Suprapubic skin (tissue), 3 donors: ENCODE data around the gene MYO9A.

Experiments used
- CTCF ChIP-seq, 2 donors: fragments of 200-600 bp in 1 of 2; fragments of 450-650 bp in 1 of 2; sonication (generic) in 1 of 2; IDR thresholded peaks; one replicate each; pipeline ENCODE4 v1.5.1; 2016 to 2019; ENCODE audit warnings: antibody characterized with exemption in 2 of 2, mild to moderate bottlenecking in 1 of 2, moderate library complexity in 1 of 2
- EP300 ChIP-seq: sonication (generic); formaldehyde crosslinking; IDR thresholded peaks from one replicate; pipeline ENCODE4 v1.6.1; 2017; ENCODE audit warnings: antibody characterized with exemption
- POLR2A ChIP-seq, 2 donors: fragments of 450-650 bp; IDR thresholded peaks; one replicate each; pipeline ENCODE4 v1.6.1; 2017; ENCODE audit warnings: antibody characterized with exemption in 2 of 2, mild to moderate bottlenecking in 2 of 2, moderate library complexity in 2 of 2

DNA sequence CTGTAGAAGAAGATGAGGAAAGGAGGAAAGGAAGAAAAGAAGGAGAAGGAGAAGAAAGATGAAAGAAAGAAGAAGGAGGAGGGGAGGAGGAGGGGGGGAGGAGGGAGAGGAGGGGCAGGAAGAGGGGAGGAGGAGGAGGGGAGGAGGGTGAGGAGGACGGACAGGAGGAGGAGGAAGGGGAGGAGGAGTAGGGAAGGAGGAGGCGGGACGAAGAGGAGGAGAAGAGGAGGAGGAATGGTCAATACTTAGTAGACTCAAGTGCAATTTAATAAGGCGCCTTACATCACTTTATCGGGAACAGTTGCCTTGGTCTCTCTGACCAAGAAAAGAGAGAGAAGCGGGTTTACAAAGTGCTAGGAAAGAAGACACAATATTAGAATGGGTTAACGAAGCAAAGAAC lies 331.3 kb downstream of the MYO9A start:
- TF ChIP-seq CTCF (IDR thresholded peaks at IDR 0.05) (no peak), POLR2A (IDR thresholded peaks at IDR 0.05) (no peak), EP300 (no peak)
